HUDEP-2 (cell line): ENCODE results near the gene AFTPH.

Experiments used
- DNase-seq, 76 experiments: peaks; one replicate each; lab custom pipeline; 2025; ENCODE audit not compliant: unreplicated experiment in 76 of 76; lab: John Stamatoyannopoulos, UW

Gene AFTPH

GRCh38 chr2:64627860-64628841 lies 104.0 kb downstream of the AFTPH start:
- no peak for DNase-seq

GRCh38 chr2:64629329-64629781 lies 105.2 kb downstream of the AFTPH start:
- DNase-seq: no peak

GRCh38 chr2:64629875-64630274 lies 105.7 kb downstream of the AFTPH start:
- DNase-seq: no peak

GRCh38 chr2:64630752-64631151 lies 106.6 kb downstream of the AFTPH start:
- DNase-seq: no peak

GRCh38 chr2:64631771-64632170 lies 107.6 kb downstream of the AFTPH start:
- DNase-seq: no peak

GRCh38 chr2:64632835-64633819 lies 109.0 kb downstream of the AFTPH start:
- DNase-seq: no peak

GRCh38 chr2:64634345-64635267 lies 110.5 kb downstream of the AFTPH start:
- DNase-seq: no peak

- no peak for DNase-seq
These were observed 112.1 kb downstream of the AFTPH start for GRCh38 chr2:64635976-64636911.

- DNase-seq: no peak
These were observed 113.0 kb downstream of the AFTPH start for GRCh38 chr2:64637000-64637635.

- DNase-seq: no peak
These were observed 113.8 kb downstream of the AFTPH start for GRCh38 chr2:64637931-64638330.

GRCh38 chr2:64638502-64639120 lies 114.5 kb downstream of the AFTPH start:
- no peak for DNase-seq

GRCh38 chr2:64639691-64640090 lies 115.6 kb downstream of the AFTPH start:
- DNase-seq: no peak

- no peak for DNase-seq
These were observed 116.3 kb downstream of the AFTPH start for GRCh38 chr2:64640153-64641044.

- no peak for DNase-seq
These were observed 117.5 kb downstream of the AFTPH start for GRCh38 chr2:64641599-64641998.
